ENCODE results near the gene MESD.

DNA sequence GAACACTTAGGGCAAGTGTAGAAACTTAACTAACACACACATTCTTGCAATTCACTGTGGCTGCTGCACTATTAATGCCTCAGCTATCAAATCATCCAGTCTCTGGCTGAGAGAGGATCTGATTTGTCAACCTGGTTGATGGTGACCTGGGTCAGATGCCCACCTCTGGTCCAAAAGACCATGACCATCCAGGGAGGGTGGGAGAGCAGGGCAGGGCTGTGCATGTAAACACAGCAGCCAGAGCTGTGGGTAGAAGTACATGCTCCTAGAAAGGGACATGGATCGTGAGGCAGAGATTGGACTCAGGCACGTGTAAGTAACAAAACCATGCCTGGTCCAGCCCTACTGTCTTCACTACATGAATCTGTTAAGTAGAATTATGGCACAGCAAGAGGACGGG lies 17.3 kb downstream of the MESD start:
- TF ChIP-seq POLR2A (IDR thresholded peaks at IDR 0.05) (no peak), POLR2AphosphoS5 (IDR thresholded peaks at IDR 0.05) (no peak)
- TF ChIP-seq, protein P1, sequence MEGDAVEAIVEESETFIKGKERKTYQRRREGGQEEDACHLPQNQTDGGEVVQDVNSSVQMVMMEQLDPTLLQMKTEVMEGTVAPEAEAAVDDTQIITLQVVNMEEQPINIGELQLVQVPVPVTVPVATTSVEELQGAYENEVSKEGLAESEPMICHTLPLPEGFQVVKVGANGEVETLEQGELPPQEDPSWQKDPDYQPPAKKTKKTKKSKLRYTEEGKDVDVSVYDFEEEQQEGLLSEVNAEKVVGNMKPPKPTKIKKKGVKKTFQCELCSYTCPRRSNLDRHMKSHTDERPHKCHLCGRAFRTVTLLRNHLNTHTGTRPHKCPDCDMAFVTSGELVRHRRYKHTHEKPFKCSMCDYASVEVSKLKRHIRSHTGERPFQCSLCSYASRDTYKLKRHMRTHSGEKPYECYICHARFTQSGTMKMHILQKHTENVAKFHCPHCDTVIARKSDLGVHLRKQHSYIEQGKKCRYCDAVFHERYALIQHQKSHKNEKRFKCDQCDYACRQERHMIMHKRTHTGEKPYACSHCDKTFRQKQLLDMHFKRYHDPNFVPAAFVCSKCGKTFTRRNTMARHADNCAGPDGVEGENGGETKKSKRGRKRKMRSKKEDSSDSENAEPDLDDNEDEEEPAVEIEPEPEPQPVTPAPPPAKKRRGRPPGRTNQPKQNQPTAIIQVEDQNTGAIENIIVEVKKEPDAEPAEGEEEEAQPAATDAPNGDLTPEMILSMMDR (IDR thresholded peaks at IDR 0.05): no peak
